T-helper 1 cell treated with Interleukin-12 subunit alpha and Interleukin-12 subunit beta and Interleukin-4 antibody, amounts not matched to agents 30 μg/mL and 1 μg/mL, for 36 hours (primary cell): Measurements from ENCODE around the gene A2ML1.
"Not testable (repeated sequence)": the region's sequence is repeated elsewhere in the genome, so short reads cannot be mapped to it uniquely, and the experiment has no call there.

Source experiments
- H3K27ac Mint-ChIP-seq: one replicate; pipeline ENCODE4 v1.8.0; 2021; ENCODE audit warnings: mild to moderate bottlenecking, mixed read lengths
- H3K27me3 Mint-ChIP-seq: one replicate; pipeline ENCODE4 v1.8.0; 2021; ENCODE audit warnings: low read depth, mixed read lengths
- H3K36me3 Mint-ChIP-seq: one replicate; pipeline ENCODE4 v1.8.0; 2021; ENCODE audit warnings: low read depth, mixed read lengths
- H3K4me1 Mint-ChIP-seq: one replicate; pipeline ENCODE4 v1.8.0; 2021; ENCODE audit warnings: low read depth, mixed read lengths
- H3K4me3 Mint-ChIP-seq: one replicate; pipeline ENCODE4 v1.8.0; 2021; ENCODE audit warnings: mild to moderate bottlenecking, moderate library complexity, mixed read lengths
- H3K9me3 Mint-ChIP-seq: one replicate; pipeline ENCODE4 v1.8.0; 2021; ENCODE audit warnings: mixed read lengths

A2ML1 gene

GRCh38 chr12:8804833-8805232 lies 17.6 kb upstream of the A2ML1 start:
- H3K36me3 Mint-ChIP-seq, result not testable (repeated sequence)

GRCh38 chr12:8805487-8805886 lies 16.9 kb upstream of the A2ML1 start:
- not testable (repeated sequence) for H3K36me3 Mint-ChIP-seq, H3K27ac Mint-ChIP-seq, H3K4me3 Mint-ChIP-seq, H3K9me3 Mint-ChIP-seq, H3K4me1 Mint-ChIP-seq, H3K27me3 Mint-ChIP-seq

More at GRCh38 chr12:8804833-8805232, 17.6 kb upstream of the A2ML1 start:
- H3K4me3 Mint-ChIP-seq, H3K4me1 Mint-ChIP-seq, H3K9me3 Mint-ChIP-seq, H3K27ac Mint-ChIP-seq, H3K27me3 Mint-ChIP-seq: not testable (repeated sequence)

- H3K27ac Mint-ChIP-seq, H3K36me3 Mint-ChIP-seq, H3K4me1 Mint-ChIP-seq, H3K4me3 Mint-ChIP-seq, H3K9me3 Mint-ChIP-seq, H3K27me3 Mint-ChIP-seq: not testable (repeated sequence)
Measured at GRCh38 chr12:8807084-8807483, 15.3 kb upstream of the A2ML1 start.

- not testable (repeated sequence) for H3K4me1 Mint-ChIP-seq, H3K36me3 Mint-ChIP-seq, H3K27ac Mint-ChIP-seq, H3K4me3 Mint-ChIP-seq, H3K27me3 Mint-ChIP-seq, H3K9me3 Mint-ChIP-seq
Measured at GRCh38 chr12:8810112-8810511, 12.3 kb upstream of the A2ML1 start.

GRCh38 chr12:8813572-8814357 lies 8.7 kb upstream of the A2ML1 start:
- no peaks in the 10 kb centered on the region for H3K9me3 Mint-ChIP-seq
- no peaks in the 10 kb centered on the region for H3K27me3 Mint-ChIP-seq
- no peak overlapping the region for H3K27ac Mint-ChIP-seq
- H3K36me3 Mint-ChIP-seq, result no peaks in the 10 kb centered on the region
- no peak overlapping the region for H3K4me3 Mint-ChIP-seq
- no peaks in the 10 kb centered on the region for H3K4me1 Mint-ChIP-seq

- H3K36me3 Mint-ChIP-seq, result no peaks in the 10 kb centered on the region
- no peaks in the 10 kb centered on the region for H3K27me3 Mint-ChIP-seq
- no peak overlapping the region for H3K4me3 Mint-ChIP-seq
- no peaks in the 10 kb centered on the region for H3K4me1 Mint-ChIP-seq
- H3K27ac Mint-ChIP-seq, result no peak overlapping the region
- no peaks in the 10 kb centered on the region for H3K9me3 Mint-ChIP-seq
Measured at GRCh38 chr12:8816448-8817050, 5.9 kb upstream of the A2ML1 start.

- no peak overlapping the region for H3K27ac Mint-ChIP-seq
- no peaks in the 10 kb centered on the region for H3K27me3 Mint-ChIP-seq
- no peaks in the 10 kb centered on the region for H3K36me3 Mint-ChIP-seq
- H3K4me3 Mint-ChIP-seq, result no peak overlapping the region
- H3K9me3 Mint-ChIP-seq, result no peaks in the 10 kb centered on the region
- H3K4me1 Mint-ChIP-seq, result no peaks in the 10 kb centered on the region
Measured at GRCh38 chr12:8817856-8818255, 4.6 kb upstream of the A2ML1 start.

- no peak overlapping the region for H3K4me3 Mint-ChIP-seq
- H3K36me3 Mint-ChIP-seq, result no peaks in the 10 kb centered on the region
- H3K4me1 Mint-ChIP-seq, result no peaks in the 10 kb centered on the region
- no peaks in the 10 kb centered on the region for H3K9me3 Mint-ChIP-seq
- peaks cover 3% of the 10 kb centered on the region for H3K27me3 Mint-ChIP-seq
- no peak overlapping the region for H3K27ac Mint-ChIP-seq
Measured at GRCh38 chr12:8818526-8818925, 3.9 kb upstream of the A2ML1 start.

- Mint-ChIP-seq H3K4me3 (no peak overlapping the region), H3K27me3 (peaks cover 8% of the 10 kb centered on the region), H3K4me1 (no peaks in the 10 kb centered on the region), H3K27ac (no peak overlapping the region), H3K36me3 (no peaks in the 10 kb centered on the region), H3K9me3 (no peaks in the 10 kb centered on the region)
Measured at GRCh38 chr12:8819666-8819980, 2.8 kb upstream of the A2ML1 start.

GRCh38 chr12:8820676-8821407 lies 1.6 kb upstream of the A2ML1 start:
- H3K9me3 Mint-ChIP-seq, H3K27ac Mint-ChIP-seq, H3K4me1 Mint-ChIP-seq, H3K4me3 Mint-ChIP-seq, H3K36me3 Mint-ChIP-seq: not testable (repeated sequence)
- H3K27me3 Mint-ChIP-seq, result peaks cover 18% of the 10 kb centered on the region

- Mint-ChIP-seq H3K36me3 (no peaks in the 10 kb centered on the region), H3K4me3 (no peak overlapping the region), H3K4me1 (no peaks in the 10 kb centered on the region), H3K9me3 (no peaks in the 10 kb centered on the region), H3K27me3 (peaks cover 18% of the 10 kb centered on the region), H3K27ac (no peak overlapping the region)
Measured at GRCh38 chr12:8821591-8821990, 830 bp upstream of the A2ML1 start.

- Mint-ChIP-seq H3K4me3 (no peak overlapping the region), H3K4me1 (no peaks in the 10 kb centered on the region), H3K9me3 (no peaks in the 10 kb centered on the region), H3K27me3 (peaks cover 18% of the 10 kb centered on the region), H3K36me3 (no peaks in the 10 kb centered on the region), H3K27ac (no peak overlapping the region)
Measured at GRCh38 chr12:8823565-8824300, 1.3 kb downstream of the A2ML1 start.

GRCh38 chr12:8827551-8828256 lies 5.3 kb downstream of the A2ML1 start:
- H3K9me3 Mint-ChIP-seq, result no peaks in the 10 kb centered on the region
- peaks cover 18% of the 10 kb centered on the region for H3K27me3 Mint-ChIP-seq
- no peak overlapping the region for H3K4me3 Mint-ChIP-seq
- H3K27ac Mint-ChIP-seq, result no peak overlapping the region
- no peaks in the 10 kb centered on the region for H3K36me3 Mint-ChIP-seq
- H3K4me1 Mint-ChIP-seq, result no peaks in the 10 kb centered on the region
